GM12878 (cell line): ENCODE results near the gene FIGNL2. TPM values are rescaled to one million over a fixed set of nuclear protein-coding genes. Genes with fewer than 3 reads are reported as not detected.

Experiments
- ATAC-seq: fragments of 200-7000 bp; cut with Tn5 transposase; 3 replicates; pipeline ENCODE4 v1.9.1; 2020; ENCODE audit warnings: mild to moderate bottlenecking, moderate library complexity
- BruUV-seq: library from RNA; stranded (reverse); fragments of 400-500 nt; replicated peaks from 2 replicates; lab custom pipeline; 2021; lab: Mats Ljungman, UMichigan
- CTCF ChIA-PET: fragments of 300-600 bp; sonication (Branson Sonifier 250); formaldehyde crosslinking; extraction: SDS; loops from one replicate; lab custom pipeline; 2021; ENCODE audit warnings: inconsistent platforms; lab: Yijun Ruan, JAX
- POLR2A ChIA-PET: fragments of 350-600 bp; formaldehyde crosslinking; extraction: SDS; loops from one replicate; lab custom pipeline; 2021; ENCODE audit warnings: inconsistent platforms; lab: Charles Lee
- RAD21 ChIA-PET: fragments of 300-600 bp; sonication (Branson Sonifier 250); formaldehyde crosslinking; loops from one replicate; lab custom pipeline; 2023; ENCODE audit warnings: antibody characterized with exemption; ENCODE audit not compliant: unreplicated experiment; lab: Charles Lee
- SMC1A ChIA-PET: fragments of 300-600 bp; sonication (Branson Sonifier 250); formaldehyde crosslinking; loops from one replicate; lab custom pipeline; 2023; ENCODE audit not compliant: unreplicated experiment, uncharacterized antibody; lab: Charles Lee
- DNase-seq: peaks from one replicate; pipeline ENCODE4 v3.0.0-alpha.2; 2011; ENCODE audit warnings: low read depth, low spot score
- FAIRE-seq: peaks from 3 replicates; lab custom pipeline; 2011; peaks lifted over from hg19 to GRCh38; lab: Jason Lieb, UNC
- H2AFZ ChIP-seq: 2 replicates; pipeline ENCODE4 v1.6.0; 2011; ENCODE audit warnings: low read depth, low read length, control low read depth; ENCODE audit not compliant: control insufficient read depth
- H3K27ac ChIP-seq: 2 replicates; pipeline ENCODE4 v1.5.1; 2011; ENCODE audit warnings: control low read depth; ENCODE audit not compliant: control insufficient read depth, insufficient read depth
- H3K27me3 ChIP-seq, 2 experiments: replicated peaks in 1 of 2; 2 replicates each; pipeline versions ENCODE4 v1.6.0 to v1.6.1; 2011; ENCODE audit warnings: low read length in 1 of 2; ENCODE audit not compliant: control insufficient read depth in 2 of 2, insufficient read depth in 2 of 2
- H3K36me3 ChIP-seq, 2 experiments: 2 replicates each; pipeline ENCODE4 v1.5.1; 2011; ENCODE audit warnings: low read length in 1 of 2; ENCODE audit not compliant: control insufficient read depth in 2 of 2, insufficient read depth in 2 of 2
- H3K4me1 ChIP-seq: 2 replicates; pipeline ENCODE4 v1.6.1; 2011; ENCODE audit warnings: mild to moderate bottlenecking, low read length, moderate library complexity, mixed read lengths; ENCODE audit not compliant: control insufficient read depth, insufficient read depth
- H3K4me2 ChIP-seq: 2 replicates; pipeline ENCODE4 v1.6.0; 2011; ENCODE audit warnings: control low read depth; ENCODE audit not compliant: control insufficient read depth, insufficient read depth
- H3K4me3 ChIP-seq: fragments of 200-600 bp; sonication (generic); 2 replicates; pipeline ENCODE4 v1.5.1; 2016
- H3K79me2 ChIP-seq: 2 replicates; pipeline ENCODE4 v1.6.0; 2011; ENCODE audit warnings: low read length; ENCODE audit not compliant: control insufficient read depth, insufficient read depth
- H3K9ac ChIP-seq: 2 replicates; pipeline ENCODE4 v1.8.0; 2011; ENCODE audit warnings: low read length, control low read depth, mixed read lengths; ENCODE audit not compliant: control insufficient read depth, insufficient read depth
- H3K9me3 ChIP-seq: replicated peaks from 3 replicates; pipeline ENCODE4 v1.5.1; 2011; ENCODE audit warnings: mild to moderate bottlenecking, low read length; ENCODE audit not compliant: control insufficient read depth, insufficient read depth
- H4K20me1 ChIP-seq: 2 replicates; pipeline ENCODE4 v1.6.0; 2011; ENCODE audit not compliant: control insufficient read depth, insufficient read depth
- ATF7 ChIP-seq: fragments of 450-650 bp; IDR thresholded peaks from 2 replicates; pipeline ENCODE4 v1.6.1; 2016; ENCODE audit warnings: low read depth, mild to moderate bottlenecking
- BMI1 ChIP-seq: fragments of 450-650 bp; IDR thresholded peaks from 2 replicates; pipeline ENCODE4 v1.6.1; 2016; ENCODE audit warnings: mild to moderate bottlenecking, moderate library complexity, borderline replicate concordance
- BRCA1 ChIP-seq: IDR thresholded peaks from 2 replicates; pipeline ENCODE4 v1.6.1; 2011; ENCODE audit warnings: low read depth, low read length, improper control_type of control experiment
- FOS ChIP-seq: IDR thresholded peaks from 3 replicates; pipeline ENCODE4 v1.6.1; 2011; ENCODE audit warnings: borderline replicate concordance; ENCODE audit not compliant: insufficient read length; ENCODE audit errors: extremely low read depth
- GABPA ChIP-seq: IDR thresholded peaks from 2 replicates; pipeline ENCODE4 v1.6.1; 2014; ENCODE audit warnings: antibody characterized with exemption, low read depth, mild to moderate bottlenecking, inconsistent platforms
- KDM1A ChIP-seq: fragments of 200-600 bp; sonication (generic); IDR thresholded peaks from 2 replicates; pipeline ENCODE4 v1.6.1; 2016; ENCODE audit warnings: borderline replicate concordance
- NFYB ChIP-seq: IDR thresholded peaks from 2 replicates; pipeline ENCODE4 v1.6.1; 2011; ENCODE audit warnings: low read depth, mild to moderate bottlenecking, low read length, improper control_type of control experiment, moderate library complexity; ENCODE audit not compliant: insufficient read depth
- NR2F1 ChIP-seq: fragments of 450-650 bp; conservative IDR thresholded peaks from 2 replicates; pipeline ENCODE4 v1.6.1; 2017; ENCODE audit warnings: mild to moderate bottlenecking
- RFX5 ChIP-seq: IDR thresholded peaks from 2 replicates; pipeline ENCODE4 v1.6.1; 2011; ENCODE audit warnings: low read depth, low read length, improper control_type of control experiment
- SMAD1 ChIP-seq: fragments of 450-650 bp; IDR thresholded peaks from 2 replicates; pipeline ENCODE4 v1.6.1; 2018; ENCODE audit warnings: mild to moderate bottlenecking, low read depth; ENCODE audit not compliant: partially characterized antibody
- USF2 ChIP-seq: IDR thresholded peaks from 2 replicates; pipeline ENCODE4 v1.6.1; 2011; ENCODE audit warnings: low read depth, low read length, improper control_type of control experiment, borderline replicate concordance
- YY1 ChIP-seq: IDR thresholded peaks from 2 replicates; pipeline ENCODE4 v1.6.1; 2011; ENCODE audit warnings: low read depth, mild to moderate bottlenecking, low read length
- ZBTB33 ChIP-seq: fragments of 450-650 bp; IDR thresholded peaks from 2 replicates; pipeline ENCODE4 v1.6.1; 2017; ENCODE audit warnings: mild to moderate bottlenecking
- WGBS: methylation state at CpG from one replicate; pipeline ENCODE4 v1.1.6; 2016; ENCODE audit warnings: low lambda C conversion rate; ENCODE audit not compliant: insufficient replicate concordance, insufficient coverage; ENCODE audit errors: missing lambda C conversion rate; 5-methylcytosine and 5-hydroxymethylcytosine counted together
- in situ Hi-C: fragments of 300-500 bp; cut with MboI; formaldehyde crosslinking; loops from 9 replicates; pipeline ENCODE4 v1.14.3; 2018; ENCODE audit warnings: mixed read lengths
- intact Hi-C: fragments of 100-400 bp; cut with micrococcal nuclease; formaldehyde crosslinking; loops from one replicate; pipeline ENCODE4 v1.14.2; 2022; ENCODE audit not compliant: unreplicated experiment
- polyA plus RNA-seq, 11 experiments: library from polyadenylated mRNA; depleted of rRNA in 4 of 11; unstranded in 6 of 11; stranded (reverse) in 5 of 11; fragments of >200 nt; fragmentation: Nextera tagmentation in 4 of 11; fragmentation: Illumina TruSeq in 1 of 11; extraction: Ambion mirVana in 4 of 11; extraction: Trizol in 1 of 11; gene quantifications; 1 replicate in 1 of 11; 2 replicates in 10 of 11; pipeline versions ENCODE4 v1.2.1 to v1.2.3, GENCODE V29; 2011 to 2016; ENCODE audit warnings: inconsistent platforms in 2 of 11, missing spikeins in 2 of 11, low read depth in 1 of 11
- total RNA-seq, 4 experiments: library from RNA; depleted of rRNA in 3 of 4; stranded (reverse); fragments of >200 nt in 3 of 4; fragmentation: Illumina TruSeq in 1 of 4; extraction: Trizol in 1 of 4; gene quantifications; 2 replicates each; pipeline versions ENCODE4 v1.2.1 to v1.2.3, GENCODE V29; 2013 to 2021
- TF ChIP-seq, protein P1 (sequence below): IDR thresholded peaks from 2 replicates; pipeline ENCODE4 v1.6.1; 2012; ENCODE audit warnings: low read depth, low read length, improper control_type of control experiment
- TF ChIP-seq, protein P2 (sequence below): fragments of 450-650 bp; IDR thresholded peaks from 2 replicates; pipeline ENCODE4 v1.6.1; 2014; ENCODE audit warnings: mild to moderate bottlenecking

The FIGNL2 gene
- total and polyA plus RNA-seq, 10 of the 15 experiments (the other 5 are each of a cell fraction or from before 2014, with no cell fraction given) = not detected

- TF ChIP-seq ZBTB33 (no peak), GABPA (no peak), YY1 (no peak), NFYB (no peak)
Measured at GRCh38 chr12:51847643-51848325, 734 bp downstream of the FIGNL2 start (continued).

- ChIA-PET CTCF (no interaction called here), RAD21 (no interaction called here), POLR2A (no interaction called here), SMC1A (no interaction called here)
- no TSS peak for BruUV-seq
- in situ Hi-C loops = no loop called here
- H3K9me3 ChIP-seq = no peaks in the 10 kb centered on the region
- TF ChIP-seq RFX5 = no peak
- no peak for TF ChIP-seq NR2F1
- TF ChIP-seq KDM1A = no peak
- no peak for TF ChIP-seq USF2
- TF ChIP-seq, protein P1, sequence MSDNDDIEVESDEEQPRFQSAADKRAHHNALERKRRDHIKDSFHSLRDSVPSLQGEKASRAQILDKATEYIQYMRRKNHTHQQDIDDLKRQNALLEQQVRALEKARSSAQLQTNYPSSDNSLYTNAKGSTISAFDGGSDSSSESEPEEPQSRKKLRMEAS = no peak
- TF ChIP-seq FOS = no peak
- TF ChIP-seq BMI1 = no peak
- no peak for TF ChIP-seq ATF7
- no peak for TF ChIP-seq BRCA1
- TF ChIP-seq SMAD1 = no peak
- TF ChIP-seq, protein P2, sequence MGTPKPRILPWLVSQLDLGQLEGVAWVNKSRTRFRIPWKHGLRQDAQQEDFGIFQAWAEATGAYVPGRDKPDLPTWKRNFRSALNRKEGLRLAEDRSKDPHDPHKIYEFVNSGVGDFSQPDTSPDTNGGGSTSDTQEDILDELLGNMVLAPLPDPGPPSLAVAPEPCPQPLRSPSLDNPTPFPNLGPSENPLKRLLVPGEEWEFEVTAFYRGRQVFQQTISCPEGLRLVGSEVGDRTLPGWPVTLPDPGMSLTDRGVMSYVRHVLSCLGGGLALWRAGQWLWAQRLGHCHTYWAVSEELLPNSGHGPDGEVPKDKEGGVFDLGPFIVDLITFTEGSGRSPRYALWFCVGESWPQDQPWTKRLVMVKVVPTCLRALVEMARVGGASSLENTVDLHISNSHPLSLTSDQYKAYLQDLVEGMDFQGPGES = no peak
- intact Hi-C loops = no loop called here
- peaks cover 2 to 11% of the 10 kb centered on the region in 2 experiments; a peak in 3 of 4 replicates for H3K27me3 ChIP-seq
- H4K20me1 ChIP-seq = no peaks in the 10 kb centered on the region
- no peak overlapping the region for H3K9ac ChIP-seq
- H3K4me1 ChIP-seq = no peaks in the 10 kb centered on the region
- no peaks in the 10 kb centered on the region for H3K36me3 ChIP-seq
- FAIRE-seq = no peak
- no peak overlapping the region for H3K4me3 ChIP-seq
- no peak overlapping the region for H3K27ac ChIP-seq
- no peak overlapping the region for H2AFZ ChIP-seq
- ATAC-seq = no peak
- H3K79me2 ChIP-seq = no peaks in the 10 kb centered on the region
- WGBS = 9% methylated on average over 26 of the region's 59 CpGs
- no peak for DNase-seq
- H3K4me2 ChIP-seq = no peak overlapping the region
Measured at GRCh38 chr12:51846911-51847642, 1.4 kb downstream of the FIGNL2 start.
